B cell (primary cell): ENCODE measurements around the gene KATNBL1. TPM values are rescaled to one million over a fixed set of nuclear protein-coding genes. Genes with fewer than 3 reads are reported as not detected.

ENCODE experiments used
- ATAC-seq: fragments of 200-7000 bp; cut with Tn5 transposase; one replicate; pipeline ENCODE4 v1.10.0; 2021; ENCODE audit warnings: low read depth, mild to moderate bottlenecking, moderate number of reproducible peaks, moderate library complexity
- CTCF ChIA-PET: fragments of 350-600 bp; sonication (Branson Sonifier 250); formaldehyde crosslinking; loops from one replicate; lab custom pipeline; 2021; ENCODE audit warnings: antibody characterized with exemption, inconsistent platforms; lab: Charles Lee
- POLR2A ChIA-PET: fragments of 350-600 bp; sonication (Branson Sonifier 250); formaldehyde crosslinking; loops from one replicate; lab custom pipeline; 2021; ENCODE audit warnings: antibody characterized with exemption; lab: Charles Lee
- DNase-seq: peaks from one replicate; pipeline ENCODE4 v3.0.0; 2013
- H2AFZ ChIP-seq: 2 replicates; pipeline ENCODE4 v1.6.1; 2012; ENCODE audit warnings: mild to moderate bottlenecking, low read depth, low read length; ENCODE audit not compliant: insufficient read depth, poor library complexity, severe bottlenecking
- H3K27ac ChIP-seq, 2 donors: 1 replicate in 1 of 2; 2 replicates in 1 of 2; pipeline ENCODE4 v1.5.1; 2012 to 2013; ENCODE audit warnings: low read length in 2 of 2, mild to moderate bottlenecking in 2 of 2, moderate library complexity in 1 of 2
- H3K27me3 ChIP-seq, 4 experiments: fragments of 200-600 bp in 1 of 4; sonication (generic) in 1 of 4; replicated peaks in 1 of 4; 1 replicate in 2 of 4; 2 replicates in 2 of 4; pipeline versions ENCODE4 v1.6.1 to v1.7.0; 2013 to 2016; ENCODE audit warnings: low read length in 3 of 4, mild to moderate bottlenecking in 2 of 4, mixed read lengths in 1 of 4, moderate library complexity in 1 of 4; ENCODE audit not compliant: insufficient read depth in 4 of 4, control insufficient read depth in 3 of 4; ENCODE audit errors: control extremely low read depth in 1 of 4
- H3K36me3 ChIP-seq, 2 experiments: replicated peaks in 1 of 2; 1 replicate in 1 of 2; 2 replicates in 1 of 2; pipeline versions ENCODE4 v1.6.1 to v1.7.1; 2013; ENCODE audit warnings: low read length in 1 of 2; ENCODE audit not compliant: insufficient read depth in 2 of 2, control insufficient read depth in 1 of 2; ENCODE audit errors: control extremely low read depth in 1 of 2, extremely low read depth in 1 of 2
- H3K4me1 ChIP-seq, 2 donors: fragments of 200-600 bp in 1 of 2; sonication (generic) in 1 of 2; 1 replicate in 1 of 2; 2 replicates in 1 of 2; pipeline versions ENCODE4 v1.5.1 to v1.6.1; 2013 to 2017; ENCODE audit warnings: low read length in 2 of 2; ENCODE audit not compliant: control insufficient read depth in 2 of 2, insufficient read depth in 2 of 2
- H3K4me2 ChIP-seq: replicated peaks from 2 replicates; pipeline ENCODE3; 2012; ENCODE audit warnings: mild to moderate bottlenecking, low read depth, low read length; ENCODE audit not compliant: poor library complexity, severe bottlenecking
- H3K4me3 ChIP-seq, 5 experiments: fragments of 200-600 bp in 1 of 5; sonication (generic) in 1 of 5; 1 replicate in 3 of 5; 2 replicates in 2 of 5; pipeline versions ENCODE4 v1.5.1 to v1.7.0; 2011 to 2016; ENCODE audit warnings: low read length in 4 of 5, mild to moderate bottlenecking in 4 of 5, low read depth in 2 of 5, control low read depth in 1 of 5, moderate library complexity in 1 of 5; ENCODE audit not compliant: insufficient read depth in 1 of 5; ENCODE audit errors: control extremely low read depth in 1 of 5, extremely low read depth in 1 of 5
- H3K79me2 ChIP-seq: fragments of 200-600 bp; sonication (generic); one replicate; pipeline ENCODE4 v1.6.0; 2016; ENCODE audit warnings: low read length; ENCODE audit not compliant: control insufficient read depth, insufficient read depth
- H3K9ac ChIP-seq: fragments of 200-600 bp; sonication (generic); 2 replicates; pipeline ENCODE4 v1.6.1; 2017; ENCODE audit warnings: mild to moderate bottlenecking, low read length, moderate library complexity
- H3K9me3 ChIP-seq, 3 donors: one replicate each; pipeline versions ENCODE4 v1.6.1 to v1.7.1; 2013; ENCODE audit warnings: low read length in 2 of 3; ENCODE audit not compliant: control insufficient read depth in 2 of 3, insufficient read depth in 1 of 3; ENCODE audit errors: control extremely low read depth in 1 of 3
- H4K20me1 ChIP-seq: 2 replicates; pipeline ENCODE4 v1.6.0; 2012; ENCODE audit warnings: mild to moderate bottlenecking, low read length; ENCODE audit not compliant: insufficient read depth, control insufficient read depth, poor library complexity, severe bottlenecking
- H3K27ac Mint-ChIP-seq: one replicate; pipeline ENCODE4 v1.8.0; 2021; ENCODE audit warnings: mixed read lengths
- H3K27me3 Mint-ChIP-seq: one replicate; pipeline ENCODE4 v1.8.0; 2021; ENCODE audit warnings: mixed read lengths
- H3K4me1 Mint-ChIP-seq: one replicate; pipeline ENCODE4 v1.8.0; 2021; ENCODE audit warnings: mixed read lengths
- H3K4me3 Mint-ChIP-seq: one replicate; pipeline ENCODE4 v1.8.0; 2021; ENCODE audit warnings: mixed read lengths
- H3K9me3 Mint-ChIP-seq: one replicate; pipeline ENCODE4 v1.8.0; 2022; ENCODE audit warnings: mixed read lengths; ENCODE audit not compliant: insufficient read depth
- CTCF ChIP-seq: fragments of 200-600 bp; IDR thresholded peaks from one replicate; pipeline ENCODE4 v1.8.0; 2022; ENCODE audit warnings: antibody characterized with exemption, mild to moderate bottlenecking
- EZH2 ChIP-seq: IDR thresholded peaks from 2 replicates; pipeline ENCODE4 v1.6.1; 2012; ENCODE audit warnings: borderline replicate concordance, low read depth, mild to moderate bottlenecking, moderate library complexity, low read length; ENCODE audit not compliant: insufficient read depth, poor library complexity, severe bottlenecking
- WGBS: methylation state at CpG from one replicate; pipeline ENCODE4 v1.1.5; 2013; ENCODE audit warnings: missing lambda C conversion rate; ENCODE audit not compliant: insufficient coverage; 5-methylcytosine and 5-hydroxymethylcytosine counted together
- intact Hi-C: fragments of 100-400 bp; cut with micrococcal nuclease; formaldehyde crosslinking; loops from one replicate; pipeline ENCODE4 v1.10.0; 2022
- polyA plus RNA-seq: library from polyadenylated mRNA; depleted of rRNA; stranded (reverse); fragments of >200 nt; gene quantifications from 2 replicates; pipeline ENCODE4 v1.2.3, GENCODE V29; 2012
- total RNA-seq, 2 donors: library from RNA; stranded (reverse); fragments of 120-200 nt in 1 of 2; gene quantifications; 1 replicate in 1 of 2; 2 replicates in 1 of 2; pipeline versions ENCODE4 v1.2.3 to v1.2.4, GENCODE V29; 2013 to 2022

KATNBL1 gene
- total and polyA plus RNA-seq, 2 donors (not counting 1 experiment from before 2014, with no cell fraction given), result 22.1 to 54.8 TPM

- POLR2A ChIA-PET, result no interaction called here
- ATAC-seq (no peak), DNase-seq (no peak)
- Mint-ChIP-seq H3K27ac (no peak overlapping the region), H3K9me3 (no peaks in the 10 kb centered on the region), H3K27me3 (peaks cover 24% of the 10 kb centered on the region), H3K4me3 (no peak overlapping the region), H3K4me1 (no peaks in the 10 kb centered on the region)
- intact Hi-C loops, result no loop called here
- Histone ChIP-seq H3K9me3 (no peaks in the 10 kb centered on the region), H3K27me3 (peaks cover 0 to 6% (median 0%) of the 10 kb centered on the region in 4 experiments), H3K4me3 (no peak overlapping the region), H3K4me1 (no peaks in the 10 kb centered on the region), H3K9ac (no peak overlapping the region), H2AFZ (no peak overlapping the region), H3K27ac (no peak overlapping the region), H3K36me3 (no peaks in the 10 kb centered on the region), H3K4me2 (no peak overlapping the region), H3K79me2 (no peaks in the 10 kb centered on the region), H4K20me1 (no peaks in the 10 kb centered on the region)
- TF ChIP-seq CTCF, result no peak
- no peak for TF ChIP-seq EZH2
- CTCF ChIA-PET, result interaction anchor here (1.9 kb wide), 1 partner anchor 95 kb away, joined by 7 read pairs; the partner anchor contains the start of gene KATNBL1
- WGBS, result 90% methylated on average over 3 of the region's 3 CpGs
These were observed 95.2 kb downstream of the KATNBL1 start for GRCh38 chr15:34114739-34115138.

- no peak overlapping the region for H2AFZ ChIP-seq
- DNase-seq (no peak), ATAC-seq (no peak)
- intact Hi-C loops, result no loop called here
- Mint-ChIP-seq H3K4me3 (no peak overlapping the region), H3K27ac (no peak overlapping the region), H3K4me1 (no peaks in the 10 kb centered on the region), H3K27me3 (peaks cover 21% of the 10 kb centered on the region), H3K9me3 (no peaks in the 10 kb centered on the region)
- TF ChIP-seq EZH2, result no peak
- no peak for TF ChIP-seq CTCF
- no peak overlapping the region for H3K4me2 ChIP-seq
- H3K9ac ChIP-seq, result no peak overlapping the region
- WGBS, result no CpG with 5 or more reads among the region's 2 CpGs
- no peak overlapping the region for H3K27ac ChIP-seq
- ChIA-PET CTCF (interaction anchor here (1.9 kb wide), 1 partner anchor 95 kb away, joined by 7 read pairs; the partner anchor contains the start of gene KATNBL1), POLR2A (no interaction called here)
- peaks cover 0 to 2% (median 0%) of the 10 kb centered on the region in 4 experiments for H3K27me3 ChIP-seq
- no peaks in the 10 kb centered on the region for H3K79me2 ChIP-seq
- no peaks in the 10 kb centered on the region for H3K9me3 ChIP-seq
- no peaks in the 10 kb centered on the region for H4K20me1 ChIP-seq
- H3K36me3 ChIP-seq, result no peaks in the 10 kb centered on the region
- no peak overlapping the region for H3K4me3 ChIP-seq
- H3K4me1 ChIP-seq, result no peaks in the 10 kb centered on the region
These were observed 95.7 kb downstream of the KATNBL1 start for GRCh38 chr15:34114215-34114614.
